Mesothelial cell of epicardium (in vitro differentiated cells): ENCODE results near the gene CALML3. TPM values are rescaled to one million over a fixed set of nuclear protein-coding genes. Genes with fewer than 3 reads are reported as not detected.

Experiments used
- DNase-seq, 2 experiments: peaks; one replicate each; pipeline ENCODE4 v3.0.0; 2021; ENCODE audit warnings: low spot score in 2 of 2; ENCODE audit not compliant: unreplicated experiment in 2 of 2
- H3K27ac Mint-ChIP-seq: 2 replicates; pipeline ENCODE4 v1.8.0; 2021; ENCODE audit warnings: mixed read lengths
- H3K27me3 Mint-ChIP-seq: 2 replicates; pipeline ENCODE4 v1.8.0; 2021; ENCODE audit warnings: low read depth, mixed read lengths
- H3K36me3 Mint-ChIP-seq: 2 replicates; pipeline ENCODE4 v1.8.0; 2021; ENCODE audit warnings: mixed read lengths
- H3K4me1 Mint-ChIP-seq: 2 replicates; pipeline ENCODE4 v1.8.0; 2021; ENCODE audit warnings: mixed read lengths
- H3K4me3 Mint-ChIP-seq: 2 replicates; pipeline ENCODE4 v1.8.0; 2021; ENCODE audit warnings: mild to moderate bottlenecking, moderate library complexity, mixed read lengths
- H3K9me3 Mint-ChIP-seq: 2 replicates; pipeline ENCODE4 v1.8.0; 2021; ENCODE audit warnings: mixed read lengths
- total RNA-seq: library from RNA; stranded (reverse); gene quantifications from 3 replicates; pipeline ENCODE4 v1.2.1, GENCODE V29; 2021
- TF ChIP-seq, protein P1 (sequence below): fragments of 200-600 bp; sonication (generic); IDR thresholded peaks from one replicate; pipeline ENCODE4 v1.5.0; 2021; ENCODE audit warnings: antibody characterized with exemption; ENCODE audit not compliant: unreplicated experiment

Gene CALML3
- total RNA-seq, 1 donor from 2014 or later = 0.07 TPM

DNA sequence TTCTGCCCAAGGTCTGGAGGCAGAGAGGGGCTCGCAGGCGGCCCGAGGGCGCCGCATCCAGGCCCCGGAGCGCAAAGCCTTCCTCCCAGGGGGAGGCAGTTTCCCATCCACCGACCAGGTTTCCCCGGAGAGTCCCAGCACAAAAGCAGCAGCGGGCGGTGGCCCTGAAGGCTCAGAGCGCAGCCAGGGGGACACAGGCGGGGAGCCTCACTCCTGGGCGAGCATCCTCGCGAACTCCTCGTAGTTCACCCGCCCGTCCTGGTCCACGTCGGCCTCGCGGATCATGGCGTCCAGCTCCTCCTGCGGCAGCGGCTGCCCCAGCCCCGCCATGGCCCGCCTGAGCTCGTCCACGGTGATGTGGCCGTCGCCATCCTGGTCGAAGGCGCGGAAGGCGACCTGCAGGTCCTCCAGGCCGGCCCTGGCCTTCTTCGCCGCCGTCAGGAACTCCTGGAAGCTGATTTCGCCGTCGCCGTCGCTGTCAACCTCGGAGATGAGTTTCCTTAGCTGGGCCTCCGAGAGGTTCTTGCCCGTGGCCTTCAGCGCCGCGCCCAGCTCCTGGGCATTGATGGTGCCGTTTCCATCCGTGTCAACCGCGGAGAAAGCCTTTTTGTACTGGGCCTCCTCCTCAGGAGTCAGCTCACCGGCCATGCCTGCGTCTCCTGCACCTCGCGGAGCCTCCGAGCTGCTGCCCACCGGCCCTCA, 25.8 kb upstream of the CALML3 start:
- Mint-ChIP-seq H3K27ac (no peak overlapping the region), H3K4me3 (no peak overlapping the region), H3K4me1 (peaks cover 46% of the 10 kb centered on the region), H3K36me3 (no peaks in the 10 kb centered on the region), H3K27me3 (no peaks in the 10 kb centered on the region), H3K9me3 (no peaks in the 10 kb centered on the region)
- TF ChIP-seq, protein P1, sequence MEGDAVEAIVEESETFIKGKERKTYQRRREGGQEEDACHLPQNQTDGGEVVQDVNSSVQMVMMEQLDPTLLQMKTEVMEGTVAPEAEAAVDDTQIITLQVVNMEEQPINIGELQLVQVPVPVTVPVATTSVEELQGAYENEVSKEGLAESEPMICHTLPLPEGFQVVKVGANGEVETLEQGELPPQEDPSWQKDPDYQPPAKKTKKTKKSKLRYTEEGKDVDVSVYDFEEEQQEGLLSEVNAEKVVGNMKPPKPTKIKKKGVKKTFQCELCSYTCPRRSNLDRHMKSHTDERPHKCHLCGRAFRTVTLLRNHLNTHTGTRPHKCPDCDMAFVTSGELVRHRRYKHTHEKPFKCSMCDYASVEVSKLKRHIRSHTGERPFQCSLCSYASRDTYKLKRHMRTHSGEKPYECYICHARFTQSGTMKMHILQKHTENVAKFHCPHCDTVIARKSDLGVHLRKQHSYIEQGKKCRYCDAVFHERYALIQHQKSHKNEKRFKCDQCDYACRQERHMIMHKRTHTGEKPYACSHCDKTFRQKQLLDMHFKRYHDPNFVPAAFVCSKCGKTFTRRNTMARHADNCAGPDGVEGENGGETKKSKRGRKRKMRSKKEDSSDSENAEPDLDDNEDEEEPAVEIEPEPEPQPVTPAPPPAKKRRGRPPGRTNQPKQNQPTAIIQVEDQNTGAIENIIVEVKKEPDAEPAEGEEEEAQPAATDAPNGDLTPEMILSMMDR = no peak
- no peak for DNase-seq

DNA sequence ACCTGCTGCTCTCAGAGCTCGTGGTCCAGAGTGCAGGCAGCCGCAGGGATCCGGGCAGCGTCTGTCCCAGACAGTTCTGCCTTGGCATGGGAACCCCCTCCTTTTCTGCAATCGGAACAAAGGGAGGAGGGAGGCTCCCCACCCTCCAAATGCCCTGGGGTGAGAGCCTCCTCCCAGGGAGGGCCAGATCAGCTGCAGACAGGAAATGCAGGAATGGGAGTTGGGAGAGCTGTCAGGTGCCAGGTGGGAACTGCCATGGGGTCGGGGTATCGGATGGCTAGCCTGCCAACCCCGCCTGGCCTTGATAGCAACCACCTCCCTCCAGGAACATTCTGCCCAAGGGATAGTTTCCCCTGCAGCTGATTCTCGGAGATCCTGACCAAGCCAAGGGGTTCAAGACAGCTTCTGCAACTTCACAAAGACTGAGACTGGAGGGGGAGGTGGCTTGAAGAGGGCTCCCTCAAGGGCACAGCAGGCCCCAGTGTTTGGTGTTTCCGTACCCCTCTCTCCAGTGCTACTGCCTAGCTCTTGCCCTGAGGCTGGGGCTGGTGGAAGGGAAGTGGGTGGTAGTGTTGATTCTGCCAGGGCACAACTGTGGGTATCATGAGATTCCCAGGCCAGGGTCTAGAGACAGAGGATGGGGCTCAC, 25.1 kb upstream of the CALML3 start, which contains the start of gene CALML5:
TSS of gene CALML5 (minus strand) at position 78 of the 648 bp plus-strand sequence. CDS start 132 bp downstream, outside the sequence.
- Mint-ChIP-seq H3K27me3 (no peaks in the 10 kb centered on the region), H3K36me3 (no peaks in the 10 kb centered on the region), H3K9me3 (no peaks in the 10 kb centered on the region), H3K4me3 (no peak within 1 kb of the TSS), H3K4me1 (peaks cover 51% of the 10 kb centered on the region), H3K27ac (no peak within 1 kb of the TSS)
- TF ChIP-seq, protein P1 = no peak
- no peak for DNase-seq

DNA sequence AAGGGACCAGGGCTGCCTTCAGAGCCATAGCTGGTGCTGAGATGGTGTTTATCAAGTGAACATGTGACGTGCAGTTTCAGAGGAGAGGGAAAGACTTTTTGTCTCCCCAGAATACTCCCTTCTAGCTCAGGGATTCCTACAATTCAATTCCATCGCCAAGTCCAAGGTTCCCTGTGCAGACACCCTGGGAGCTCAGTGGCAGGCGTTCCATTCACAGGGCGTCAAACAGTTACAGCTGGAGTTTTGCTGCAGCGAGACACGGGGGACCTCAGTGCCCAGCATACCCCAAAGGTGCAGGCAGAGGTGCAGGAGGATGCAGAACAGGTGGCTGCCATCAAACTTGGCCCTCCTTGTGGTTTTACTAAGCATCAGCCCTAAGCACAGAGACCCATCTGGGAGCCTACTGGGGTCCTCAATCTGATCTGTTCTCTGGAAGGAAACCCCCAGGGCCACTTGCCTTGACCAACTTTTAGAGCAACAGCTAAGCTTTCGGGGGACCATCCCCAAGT, 24.5 kb upstream of the CALML3 start:
- H3K27ac Mint-ChIP-seq = no peak overlapping the region
- DNase-seq = no peak
- no peaks in the 10 kb centered on the region for H3K9me3 Mint-ChIP-seq
- H3K36me3 Mint-ChIP-seq = no peaks in the 10 kb centered on the region
- no peaks in the 10 kb centered on the region for H3K27me3 Mint-ChIP-seq
- no peak overlapping the region for H3K4me3 Mint-ChIP-seq
- TF ChIP-seq, protein P1 = no peak
- peaks cover 54% of the 10 kb centered on the region for H3K4me1 Mint-ChIP-seq

- H3K27me3 Mint-ChIP-seq = no peaks in the 10 kb centered on the region
- no peaks in the 10 kb centered on the region for H3K9me3 Mint-ChIP-seq
- H3K4me3 Mint-ChIP-seq = no peak overlapping the region
- H3K4me1 Mint-ChIP-seq = peaks cover 56% of the 10 kb centered on the region
- no peak for DNase-seq
- H3K27ac Mint-ChIP-seq = no peak overlapping the region
- TF ChIP-seq, protein P1 = no peak
- no peaks in the 10 kb centered on the region for H3K36me3 Mint-ChIP-seq
Measured at GRCh38 chr10:5500910-5501309, 23.9 kb upstream of the CALML3 start.

- no peaks in the 10 kb centered on the region for H3K36me3 Mint-ChIP-seq
- TF ChIP-seq, protein P1 = no peak
- DNase-seq = no peak
- H3K9me3 Mint-ChIP-seq = no peaks in the 10 kb centered on the region
- peaks cover 65% of the 10 kb centered on the region for H3K4me1 Mint-ChIP-seq
- no peak overlapping the region for H3K27ac Mint-ChIP-seq
- no peaks in the 10 kb centered on the region for H3K27me3 Mint-ChIP-seq
- H3K4me3 Mint-ChIP-seq = no peak overlapping the region
Measured at GRCh38 chr10:5502061-5502521, 22.7 kb upstream of the CALML3 start.
